ENCODE results near the gene FILIP1.

DNA sequence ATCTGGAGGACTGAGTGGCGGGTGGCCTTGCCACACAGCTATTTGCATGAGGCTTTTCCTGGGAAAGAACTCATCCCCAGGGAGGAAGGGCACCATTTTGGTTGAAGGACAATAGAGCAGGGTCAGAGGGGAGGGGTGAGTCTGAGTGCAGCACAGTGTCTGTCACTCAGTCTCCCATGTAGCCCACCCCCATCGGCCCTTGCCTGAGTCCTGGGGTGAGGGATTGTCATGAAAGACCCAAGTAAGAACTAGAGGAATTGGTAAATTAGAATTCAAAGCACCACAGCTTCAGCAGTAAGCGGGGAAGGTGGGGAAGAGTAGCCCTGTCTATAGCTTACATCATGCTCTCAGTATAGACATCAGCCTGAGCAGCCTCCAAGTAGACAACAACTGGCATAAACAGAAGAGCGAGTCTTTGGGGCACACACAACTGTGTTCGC is 118.6 kb downstream of the FILIP1 start:
- TF ChIP-seq CTCF (IDR thresholded peaks at IDR 0.05; ENCODE audit: insufficient read depth, low read length, poor library complexity, severe bottlenecking), result no peak
- TF ChIP-seq EZH2phosphoT487 (conservative IDR thresholded peaks at IDR 0.05; ENCODE audit: low read length), result no peak

Data from SU-DHL-6 (cell line).